ENCODE data around the gene EEF1AKMT4.

The EEF1AKMT4 gene

GRCh38 chr3:184236033-184236410 lies 13.4 kb upstream of the EEF1AKMT4 start:
- no peak for DNase-seq

- DNase-seq, result no peak
Measured at GRCh38 chr3:184236636-184237035, 12.8 kb upstream of the EEF1AKMT4 start.

- no peak for DNase-seq
Measured at GRCh38 chr3:184237211-184237610, 12.3 kb upstream of the EEF1AKMT4 start.

- DNase-seq, result no peak
Measured at GRCh38 chr3:184237807-184238206, 11.7 kb upstream of the EEF1AKMT4 start.

GRCh38 chr3:184238246-184238818 lies 11.1 kb upstream of the EEF1AKMT4 start:
- no peak for DNase-seq

- no peak for DNase-seq
Measured at GRCh38 chr3:184239221-184239620, 10.3 kb upstream of the EEF1AKMT4 start.

- no peak for DNase-seq
Measured at GRCh38 chr3:184239708-184240107, 9.8 kb upstream of the EEF1AKMT4 start.

GRCh38 chr3:184240384-184241140 lies 8.9 kb upstream of the EEF1AKMT4 start:
- no peak for DNase-seq

GRCh38 chr3:184241141-184241446 lies 8.4 kb upstream of the EEF1AKMT4 start:
- no peak for DNase-seq

- no peak for DNase-seq
Measured at GRCh38 chr3:184241447-184242296, 7.8 kb upstream of the EEF1AKMT4 start.

GRCh38 chr3:184242297-184242685 lies 7.2 kb upstream of the EEF1AKMT4 start:
- no peak for DNase-seq

- peak; percentile 91 for DNase-seq
Measured at GRCh38 chr3:184248454-184249411, 739 bp upstream of the EEF1AKMT4 start, which contains the start of gene ALG3. TSS of gene ALG3 (minus strand) at chr3:184248962. CDS start at chr3:184248940, 22 bp downstream.

GRCh38 chr3:184250167-184250828 lies 826 bp downstream of the EEF1AKMT4 start:
- peak; percentile 95 for DNase-seq

GRCh38 chr3:184255291-184256039 lies 6.0 kb downstream of the EEF1AKMT4 start:
- DNase-seq, result peak; percentile 47

GRCh38 chr3:184257083-184257915 lies 7.8 kb downstream of the EEF1AKMT4 start:
- DNase-seq, result no peak

- no peak for DNase-seq
Measured at GRCh38 chr3:184258926-184259325, 9.5 kb downstream of the EEF1AKMT4 start.

- no peak for DNase-seq
Measured at GRCh38 chr3:184259396-184259877, 10.0 kb downstream of the EEF1AKMT4 start.

GRCh38 chr3:184259878-184260723 lies 10.6 kb downstream of the EEF1AKMT4 start:
- DNase-seq, result peak; percentile 55

GRCh38 chr3:184260724-184261269 lies 11.3 kb downstream of the EEF1AKMT4 start:
- DNase-seq, result peak; percentile 24

All from stimulated activated CD4-positive, alpha-beta T cell treated with anti-CD3 and anti-CD28 coated beads, Interleukin-15, amount 100 ng/mL, for 24 hours (primary cell).